Mesodermal cell (in vitro differentiated cells): Measurements from ENCODE around the gene SLC7A6OS.
A peak's percentile ranks its signal among the peaks of the same experiment; 100 is the strongest.

Source experiments
- H3K27ac ChIP-seq: 2 replicates; pipeline ENCODE4 v1.7.0; 2013; ENCODE audit warnings: mild to moderate bottlenecking, low read depth, low read length, moderate library complexity; ENCODE audit not compliant: severe bottlenecking
- H3K36me3 ChIP-seq: 2 replicates; pipeline ENCODE4 v1.7.1; 2013; ENCODE audit warnings: mild to moderate bottlenecking, low read length, moderate library complexity; ENCODE audit not compliant: control insufficient read depth, insufficient read depth
- H3K4me1 ChIP-seq: one replicate; pipeline ENCODE4 v1.7.1; 2013; ENCODE audit warnings: mild to moderate bottlenecking, low read length; ENCODE audit not compliant: insufficient read depth, control insufficient read depth, poor library complexity, severe bottlenecking
- H3K4me3 ChIP-seq: 2 replicates; pipeline ENCODE4 v1.7.0; 2013; ENCODE audit warnings: low read length, control low read depth, mild to moderate bottlenecking; ENCODE audit not compliant: insufficient read depth, poor library complexity, severe bottlenecking; ENCODE audit errors: extremely low read depth
- H3K9me3 ChIP-seq: 2 replicates; pipeline ENCODE4 v1.7.1; 2013; ENCODE audit warnings: mild to moderate bottlenecking, low read length, moderate library complexity; ENCODE audit not compliant: control insufficient read depth
- WGBS, 2 experiments: methylation state at CpG; one replicate each; pipeline ENCODE4 v1.1.5; 2013; ENCODE audit warnings: missing lambda C conversion rate in 2 of 2; ENCODE audit not compliant: insufficient coverage in 2 of 2; 5-methylcytosine and 5-hydroxymethylcytosine counted together

The SLC7A6OS gene

DNA sequence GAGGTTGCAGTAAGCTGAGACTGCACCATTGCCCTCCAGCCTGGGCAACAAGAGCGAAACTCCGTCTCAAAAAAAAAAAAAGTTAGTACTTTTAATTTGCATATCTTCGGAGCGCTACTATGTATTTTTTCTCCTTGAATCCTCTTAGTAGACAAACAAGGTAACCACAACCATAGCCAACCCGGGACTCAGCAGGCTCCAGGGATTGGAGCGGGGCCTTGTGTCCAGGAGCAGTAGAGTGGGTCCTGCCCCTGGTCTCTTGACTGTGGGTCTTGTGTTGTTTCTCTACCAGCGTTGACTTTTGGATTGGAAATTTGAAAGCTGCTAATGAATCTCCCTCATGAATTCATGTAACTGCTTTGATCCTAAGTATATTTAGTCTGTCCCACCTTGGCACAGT lies 32.4 kb upstream of the SLC7A6OS start:
- WGBS, 2 experiments, result 100% methylated on average over 4 to 7 of the region's 7 CpGs
- Histone ChIP-seq H3K36me3 (peaks cover 81% of the 10 kb centered on the region), H3K4me3 (no peak overlapping the region), H3K9me3 (no peaks in the 10 kb centered on the region), H3K4me1 (peaks cover 8% of the 10 kb centered on the region), H3K27ac (no peak overlapping the region)

DNA sequence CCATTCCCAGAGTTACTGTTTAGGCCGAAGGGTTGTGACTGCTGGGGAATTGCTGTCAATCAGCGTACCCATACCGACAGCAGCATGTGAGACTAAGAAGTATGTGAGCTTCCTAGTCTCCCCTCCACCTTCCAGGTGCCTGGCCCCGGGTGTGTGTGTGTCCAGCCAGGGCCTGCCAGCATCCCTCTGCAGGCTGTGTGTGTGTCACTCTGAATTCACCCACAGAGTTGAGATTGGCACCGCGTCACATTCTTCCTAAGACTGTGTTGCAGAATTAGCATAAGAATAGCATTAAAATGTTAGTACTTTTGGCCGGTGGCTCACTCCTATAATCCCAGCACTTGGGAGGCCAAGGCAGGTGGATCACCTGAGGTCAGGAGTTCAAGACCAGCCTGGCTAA lies 31.9 kb upstream of the SLC7A6OS start:
- 82% methylated on average over 5 to 6 of the region's 7 CpGs for WGBS, 2 experiments
- Histone ChIP-seq H3K4me1 (peaks cover 8% of the 10 kb centered on the region), H3K27ac (no peak overlapping the region), H3K9me3 (no peaks in the 10 kb centered on the region), H3K4me3 (no peak overlapping the region), H3K36me3 (peaks cover 80% of the 10 kb centered on the region)

- Histone ChIP-seq H3K4me3 (no peak overlapping the region), H3K4me1 (no peaks in the 10 kb centered on the region), H3K9me3 (no peaks in the 10 kb centered on the region), H3K36me3 (peaks cover 71% of the 10 kb centered on the region), H3K27ac (no peak overlapping the region)
- WGBS, 2 experiments, result 95 to 97% methylated on average over 13 of the region's 13 CpGs
Observed at GRCh38 chr16:68339214-68339613, 28.5 kb upstream of the SLC7A6OS start.

DNA sequence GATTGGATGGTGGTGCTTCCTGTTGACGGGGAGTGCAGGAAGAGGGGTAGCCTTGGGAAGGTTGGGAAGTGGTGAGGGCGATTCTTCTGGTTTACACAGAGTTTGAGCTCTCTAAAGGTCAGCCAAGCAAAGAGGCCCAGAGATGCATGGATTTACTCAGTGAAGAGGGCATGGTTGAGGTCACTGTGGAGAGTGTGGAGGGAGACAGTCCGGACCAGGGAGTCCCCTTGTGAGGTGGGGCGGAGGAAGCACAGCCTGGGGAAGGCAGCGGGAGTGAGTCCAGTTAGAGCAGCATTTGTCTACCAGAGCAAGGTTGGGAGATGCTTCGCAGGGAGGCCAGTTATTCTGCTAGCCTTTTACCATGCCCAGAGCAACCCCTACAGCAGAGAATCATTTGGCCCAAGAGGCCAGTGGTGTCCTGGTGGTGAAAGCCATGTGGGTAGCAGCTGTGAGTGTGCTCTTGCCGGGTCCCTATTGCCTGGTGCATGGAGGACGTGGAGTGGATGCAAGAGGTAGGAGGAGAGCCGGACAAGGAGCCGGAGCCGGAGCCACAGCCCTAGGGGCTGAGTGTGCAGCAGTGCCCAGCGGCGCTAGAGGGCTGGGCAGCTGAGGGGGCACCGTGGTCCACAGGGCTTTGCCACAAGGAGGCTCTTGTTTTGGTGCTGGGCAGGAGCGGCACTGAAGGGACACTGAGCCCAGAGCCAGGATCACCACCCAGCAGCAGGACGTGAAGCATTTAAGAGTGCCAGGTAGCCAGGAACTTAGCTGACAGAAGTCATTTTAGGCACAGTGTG lies 27.8 kb upstream of the SLC7A6OS start:
- Histone ChIP-seq H3K36me3 (peaks cover 73% of the 10 kb centered on the region), H3K27ac (no peak overlapping the region), H3K9me3 (no peaks in the 10 kb centered on the region), H3K4me1 (no peaks in the 10 kb centered on the region), H3K4me3 (no peak overlapping the region)
- 96 to 97% methylated on average over 11 to 15 of the region's 16 CpGs for WGBS, 2 experiments

DNA sequence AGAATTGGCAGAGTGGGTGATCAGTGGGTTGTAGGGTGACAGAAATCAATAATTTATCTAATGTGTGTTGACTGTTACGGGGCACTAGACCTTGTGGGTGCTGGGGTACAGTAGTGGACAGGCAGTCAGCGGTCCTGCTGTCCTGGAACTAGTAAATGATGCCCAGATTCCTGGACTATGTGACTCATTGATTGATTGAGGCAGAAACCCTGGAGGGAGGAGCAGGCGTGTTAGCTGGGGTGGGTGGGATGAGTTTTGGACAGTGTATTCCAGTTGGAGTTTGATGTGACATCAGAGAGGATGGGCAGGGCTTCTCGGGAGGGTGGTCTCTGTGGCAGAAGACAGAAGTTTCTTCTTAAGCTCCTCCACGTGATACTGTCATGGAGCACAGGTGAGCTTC lies 24.4 kb upstream of the SLC7A6OS start:
- peaks cover 10% of the 10 kb centered on the region for H3K4me1 ChIP-seq
- H3K36me3 ChIP-seq, result peaks cover 44% of the 10 kb centered on the region
- H3K4me3 ChIP-seq, result no peak overlapping the region
- H3K27ac ChIP-seq, result no peak overlapping the region
- WGBS, 2 experiments, result 94 to 100% methylated on average over 2 to 4 of the region's 5 CpGs
- no peaks in the 10 kb centered on the region for H3K9me3 ChIP-seq

- peaks cover 16% of the 10 kb centered on the region for H3K4me1 ChIP-seq
- no peak overlapping the region for H3K4me3 ChIP-seq
- 71 to 87% methylated on average over 4 to 5 of the region's 7 CpGs for WGBS, 2 experiments
- H3K9me3 ChIP-seq, result no peaks in the 10 kb centered on the region
- H3K36me3 ChIP-seq, result peaks cover 27% of the 10 kb centered on the region
- peak overlapping the region; percentile 86 for H3K27ac ChIP-seq
Observed at GRCh38 chr16:68332411-68333121, 21.8 kb upstream of the SLC7A6OS start.

DNA sequence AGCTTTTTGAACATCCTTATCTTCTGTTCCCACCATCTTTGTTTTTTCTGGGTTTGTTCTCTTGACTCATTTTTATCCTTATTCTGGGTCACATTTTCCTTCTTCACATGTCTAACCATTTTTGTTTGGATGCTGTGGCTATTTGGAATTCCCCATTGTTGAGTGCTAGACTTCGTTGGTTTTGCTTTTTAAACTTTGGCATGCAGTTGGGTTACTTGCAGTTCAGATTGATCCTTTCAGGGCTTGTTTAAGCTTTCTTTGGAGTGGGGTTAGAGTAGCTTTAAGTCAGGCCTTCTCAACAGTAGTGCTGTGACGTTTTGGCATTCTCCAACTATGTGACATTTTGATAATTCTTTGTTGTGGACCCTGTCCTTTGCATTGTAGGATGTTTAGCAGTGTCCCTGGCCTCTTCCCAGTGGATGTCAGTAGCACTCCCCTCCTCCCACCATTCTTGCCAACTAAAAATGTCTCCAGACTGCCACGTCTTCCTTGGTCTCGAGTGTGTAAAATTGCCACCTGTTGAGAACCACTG lies 21.2 kb upstream of the SLC7A6OS start:
- Histone ChIP-seq H3K27ac (peak overlapping the region; percentile 86), H3K9me3 (no peaks in the 10 kb centered on the region), H3K36me3 (peaks cover 23% of the 10 kb centered on the region), H3K4me3 (no peak overlapping the region), H3K4me1 (peaks cover 16% of the 10 kb centered on the region)
- WGBS, 2 experiments, result 75 to 100% methylated on average over 1 to 3 of the region's 4 CpGs

DNA sequence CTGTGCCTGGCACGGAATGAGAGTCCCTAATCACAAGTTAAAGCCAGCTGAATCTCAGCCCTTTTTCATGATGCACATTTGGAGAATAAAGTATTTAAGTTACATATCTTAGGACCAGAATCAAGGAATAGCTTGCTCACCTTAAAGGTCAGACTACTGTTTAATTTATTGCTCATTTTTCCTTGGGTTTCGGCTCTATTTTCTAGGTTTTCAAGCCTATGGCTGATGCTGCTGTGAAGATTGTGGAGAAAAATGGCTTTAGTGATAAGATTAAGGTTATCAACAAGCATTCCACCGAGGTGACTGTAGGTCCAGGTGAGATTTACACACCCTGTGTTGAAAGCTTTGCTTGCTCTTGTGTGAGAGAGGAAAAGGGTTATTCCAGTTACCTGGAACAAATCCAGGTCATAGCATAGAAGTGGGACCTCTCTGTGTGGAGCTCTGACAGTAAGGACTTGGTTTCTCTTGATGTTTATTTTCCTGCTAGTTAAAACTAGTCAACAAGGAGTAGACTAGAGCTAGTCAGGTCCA lies 18.2 kb upstream of the SLC7A6OS start:
- no peak overlapping the region for H3K27ac ChIP-seq

GRCh38 chr16:68328151-68328859 lies 17.6 kb upstream of the SLC7A6OS start:
- 38 to 53% methylated on average over 6 to 9 of the region's 13 CpGs for WGBS, 2 experiments
- Histone ChIP-seq H3K36me3 (peaks cover 28% of the 10 kb centered on the region), H3K4me3 (no peak overlapping the region), H3K27ac (peak overlapping the region; percentile 68), H3K9me3 (no peaks in the 10 kb centered on the region), H3K4me1 (peaks cover 16% of the 10 kb centered on the region)

More for the DNA sequence above, 18.2 kb upstream of the SLC7A6OS start:
- 38 to 89% methylated on average over 1 to 2 of the region's 3 CpGs for WGBS, 2 experiments
- Histone ChIP-seq H3K4me1 (peaks cover 16% of the 10 kb centered on the region), H3K4me3 (no peak overlapping the region), H3K9me3 (no peaks in the 10 kb centered on the region), H3K36me3 (peaks cover 32% of the 10 kb centered on the region)

DNA sequence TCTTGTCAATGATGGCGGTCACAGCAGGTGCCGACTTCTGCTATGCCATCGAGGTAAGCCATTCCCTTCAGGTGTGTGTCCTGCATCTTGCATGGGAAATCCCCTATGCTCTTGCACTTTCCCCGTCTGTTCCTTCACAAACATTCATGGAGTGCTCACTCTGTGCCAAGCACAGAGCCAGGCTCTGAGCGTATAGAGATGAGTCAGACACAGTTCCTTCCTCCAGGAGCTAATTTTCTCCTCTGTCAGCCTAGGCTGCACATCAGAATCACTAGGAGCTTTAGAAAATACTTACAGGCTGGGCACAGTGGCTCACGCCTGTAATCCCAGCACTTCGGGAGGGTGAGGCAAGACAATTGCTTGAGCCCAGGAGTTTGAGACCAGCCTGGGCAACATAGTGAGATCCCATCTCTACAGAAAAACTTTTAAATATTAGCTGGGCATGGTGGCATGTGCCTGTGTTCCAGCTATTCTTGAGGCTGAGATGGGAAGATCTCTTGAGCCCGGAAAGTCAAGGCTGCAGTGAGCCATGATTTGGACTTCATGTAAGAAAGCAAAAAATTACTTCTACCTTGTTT lies 14.1 kb upstream of the SLC7A6OS start:
- WGBS, 2 experiments, result 93 to 96% methylated on average over 6 to 8 of the region's 8 CpGs
- no peak overlapping the region for H3K4me3 ChIP-seq
- H3K4me1 ChIP-seq, result peaks cover 6% of the 10 kb centered on the region
- no peak overlapping the region for H3K27ac ChIP-seq
- peaks cover 43% of the 10 kb centered on the region for H3K36me3 ChIP-seq
- H3K9me3 ChIP-seq, result no peaks in the 10 kb centered on the region
